Liver (tissue), 9 donors: ENCODE results near the gene ALKBH4. TPM values are rescaled to one million over a fixed set of nuclear protein-coding genes. Genes with fewer than 3 reads are reported as not detected.

Experiments used
- DNase-seq: peaks from one replicate; pipeline ENCODE4 v3.0.0-alpha.2; 2017; ENCODE audit warnings: low spot score
- H3K27ac ChIP-seq, 2 donors: one replicate each; pipeline ENCODE4 v1.7.0; 2013; ENCODE audit warnings: inconsistent platforms in 2 of 2, low read length in 2 of 2, control low read depth in 1 of 2, low read depth in 1 of 2, mild to moderate bottlenecking in 1 of 2
- H3K27me3 ChIP-seq, 4 donors: one replicate each; pipeline versions ENCODE4 v1.6.1 to v1.7.0; 2013; ENCODE audit warnings: low read length in 3 of 4, inconsistent platforms in 1 of 4, mild to moderate bottlenecking in 1 of 4, moderate library complexity in 1 of 4; ENCODE audit not compliant: control insufficient read depth in 4 of 4, insufficient read depth in 4 of 4
- H3K36me3 ChIP-seq, 4 donors: one replicate each; pipeline versions ENCODE4 v1.6.1 to v1.7.0; 2013; ENCODE audit warnings: low read length in 3 of 4, mild to moderate bottlenecking in 3 of 4, low read depth in 1 of 4, moderate library complexity in 1 of 4; ENCODE audit not compliant: control insufficient read depth in 4 of 4, insufficient read depth in 3 of 4
- H3K4me1 ChIP-seq, 4 donors: one replicate each; pipeline versions ENCODE4 v1.6.1 to v1.7.0; 2013; ENCODE audit warnings: low read length in 3 of 4, mild to moderate bottlenecking in 3 of 4, moderate library complexity in 1 of 4; ENCODE audit not compliant: control insufficient read depth in 4 of 4, insufficient read depth in 4 of 4
- H3K4me3 ChIP-seq, 3 donors: one replicate each; pipeline versions ENCODE4 v1.6.1 to v1.7.0; 2013; ENCODE audit warnings: low read length in 3 of 3, control low read depth in 1 of 3, low read depth in 1 of 3, mild to moderate bottlenecking in 1 of 3
- H3K9ac ChIP-seq, 2 donors: one replicate each; pipeline ENCODE4 v1.7.0; 2013; ENCODE audit warnings: low read length in 2 of 2, mild to moderate bottlenecking in 2 of 2, moderate library complexity in 2 of 2, control low read depth in 1 of 2, low read depth in 1 of 2
- H3K9me3 ChIP-seq, 4 donors: one replicate each; pipeline versions ENCODE4 v1.6.1 to v1.7.0; 2013; ENCODE audit warnings: low read length in 3 of 4; ENCODE audit not compliant: control insufficient read depth in 4 of 4
- EGR1 ChIP-seq, 2 donors: IDR thresholded peaks; 2 replicates each; pipeline ENCODE4 v1.6.1; 2016 to 2018; ENCODE audit warnings: antibody characterized with exemption in 2 of 2, low read depth in 2 of 2
- FOXA1 ChIP-seq: IDR thresholded peaks from 2 replicates; pipeline ENCODE4 v1.6.1; 2016; ENCODE audit warnings: antibody characterized with exemption
- FOXA2 ChIP-seq: IDR thresholded peaks from 2 replicates; pipeline ENCODE4 v1.6.1; 2016; ENCODE audit warnings: antibody characterized with exemption
- GABPA ChIP-seq, 2 donors: IDR thresholded peaks in 1 of 2; conservative IDR thresholded peaks in 1 of 2; 2 replicates each; pipeline ENCODE4 v1.6.1; 2016; ENCODE audit warnings: antibody characterized with exemption in 2 of 2, mild to moderate bottlenecking in 1 of 2, moderate library complexity in 1 of 2
- HNF4A ChIP-seq, 2 donors: conservative IDR thresholded peaks; 2 replicates each; pipeline ENCODE4 v1.6.1; 2016; ENCODE audit warnings: antibody characterized with exemption in 2 of 2, mild to moderate bottlenecking in 2 of 2
- HNF4G ChIP-seq: IDR thresholded peaks from 2 replicates; pipeline ENCODE4 v1.6.1; 2016; ENCODE audit warnings: antibody characterized with exemption
- JUND ChIP-seq, 2 donors: IDR thresholded peaks; 2 replicates each; pipeline ENCODE4 v1.6.1; 2016; ENCODE audit warnings: antibody characterized with exemption in 2 of 2
- NR2F2 ChIP-seq: IDR thresholded peaks from 2 replicates; pipeline ENCODE4 v1.6.1; 2016; ENCODE audit warnings: antibody characterized with exemption
- RAD21 ChIP-seq, 2 donors: IDR thresholded peaks; 2 replicates each; pipeline ENCODE4 v1.6.1; 2016; ENCODE audit warnings: antibody characterized with exemption in 2 of 2, mild to moderate bottlenecking in 2 of 2
- SP1 ChIP-seq: IDR thresholded peaks from 2 replicates; pipeline ENCODE4 v1.6.1; 2018; ENCODE audit warnings: antibody characterized with exemption, mild to moderate bottlenecking
- TAF1 ChIP-seq: conservative IDR thresholded peaks from 2 replicates; pipeline ENCODE4 v1.6.1; 2016; ENCODE audit warnings: antibody characterized with exemption, mild to moderate bottlenecking
- YY1 ChIP-seq: IDR thresholded peaks from 2 replicates; pipeline ENCODE4 v1.6.1; 2016; ENCODE audit warnings: antibody characterized with exemption, mild to moderate bottlenecking
- WGBS: extraction: QIAGEN DNeasy Blood & Tissue Kit; methylation state at CpG from one replicate; pipeline ENCODE4 v1.1.7; 2013; 5-methylcytosine and 5-hydroxymethylcytosine counted together
- polyA plus RNA-seq, 2 donors: library from polyadenylated mRNA; stranded (reverse) in 1 of 2; unstranded in 1 of 2; fragments of 200-250 nt in 1 of 2; fragments of >200 nt in 1 of 2; fragmentation: Nextera tagmentation in 1 of 2; extraction: Ambion mirVana in 1 of 2; gene quantifications; one replicate each; pipeline versions ENCODE4 v1.2.1 to v1.2.3, GENCODE V29; 2013 to 2015
- total RNA-seq, 2 donors: library from RNA; depleted of rRNA; stranded (reverse); fragments of >200 nt; gene quantifications; one replicate each; pipeline ENCODE4 v1.2.3, GENCODE V29; 2014
- TF ChIP-seq, protein P1 (sequence below): IDR thresholded peaks from 2 replicates; pipeline ENCODE4 v1.6.1; 2016; ENCODE audit warnings: antibody characterized with exemption
- TF ChIP-seq, protein P2 (sequence below): IDR thresholded peaks from 2 replicates; pipeline ENCODE4 v1.6.1; 2016; ENCODE audit warnings: antibody characterized with exemption
- TF ChIP-seq, protein P3 (sequence below): fragments of 150-350 bp; IDR thresholded peaks from 2 replicates; pipeline ENCODE4 v1.5.1; 2017; ENCODE audit warnings: improper control_type of control experiment, low read depth, low read length; ENCODE audit not compliant: missing input control
- TF ChIP-seq, protein P4 (sequence below): IDR thresholded peaks from 2 replicates; pipeline ENCODE4 v1.6.1; 2016; ENCODE audit warnings: antibody characterized with exemption
- TF ChIP-seq, protein P5 (sequence below): IDR thresholded peaks from 2 replicates; pipeline ENCODE4 v1.6.1; 2016; ENCODE audit warnings: antibody characterized with exemption, mild to moderate bottlenecking
- donor health status: healthy.
- donor health status: healthy.
- donor health status: healthy.
- donor health status: healthy.
- donor health status: healthy.

The ALKBH4 gene
- total and polyA plus RNA-seq, 4 donors = 5.7 to 8.7 (median 6.9) TPM

DNA sequence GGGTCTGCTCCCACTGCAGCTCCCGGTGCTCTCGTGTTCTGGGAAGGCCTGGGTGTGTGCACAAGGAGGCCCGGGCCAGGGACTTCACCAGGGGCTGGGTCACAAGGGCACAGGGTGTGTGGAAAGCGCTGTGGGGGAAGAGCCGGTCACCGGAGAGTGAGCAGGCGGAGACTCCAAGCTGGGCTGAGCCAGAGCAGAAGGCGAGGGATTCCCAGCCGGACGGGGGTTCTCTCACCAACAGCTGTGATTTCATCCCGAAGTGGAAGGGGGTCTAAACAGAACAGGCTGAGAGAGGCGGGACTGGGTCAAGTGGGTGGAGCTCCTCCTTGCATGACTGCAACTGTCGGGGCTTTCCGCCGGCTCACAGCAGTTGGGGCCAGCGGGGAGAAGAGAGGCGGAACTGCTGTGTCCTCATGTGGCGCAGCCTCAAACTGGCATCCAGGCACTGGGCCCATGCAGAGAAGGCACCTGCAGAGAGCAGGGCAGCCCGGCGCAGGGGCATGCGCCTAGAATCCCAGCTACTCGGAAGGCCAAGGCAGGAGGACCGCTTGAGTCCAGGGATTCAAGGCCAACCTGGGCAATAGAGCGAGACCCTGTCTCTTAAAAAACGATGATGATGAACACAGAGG, 38.9 kb downstream of the ALKBH4 start:
- Histone ChIP-seq H3K36me3 (peaks cover 2 to 32% (median 11%) of the 10 kb centered on the region in 4 donors), H3K9me3 (no peaks in the 10 kb centered on the region), H3K4me3 (no peak overlapping the region), H3K9ac (no peak overlapping the region), H3K27me3 (no peaks in the 10 kb centered on the region), H3K4me1 (no peaks in the 10 kb centered on the region), H3K27ac (peak overlapping the region; percentile 70 to 77)
- DNase-seq = peak; percentile 59
- 78% methylated on average over 25 of the region's 25 CpGs for WGBS
- TF ChIP-seq NR2F2 (no peak), YY1 (no peak)
- TF ChIP-seq, protein P1, sequence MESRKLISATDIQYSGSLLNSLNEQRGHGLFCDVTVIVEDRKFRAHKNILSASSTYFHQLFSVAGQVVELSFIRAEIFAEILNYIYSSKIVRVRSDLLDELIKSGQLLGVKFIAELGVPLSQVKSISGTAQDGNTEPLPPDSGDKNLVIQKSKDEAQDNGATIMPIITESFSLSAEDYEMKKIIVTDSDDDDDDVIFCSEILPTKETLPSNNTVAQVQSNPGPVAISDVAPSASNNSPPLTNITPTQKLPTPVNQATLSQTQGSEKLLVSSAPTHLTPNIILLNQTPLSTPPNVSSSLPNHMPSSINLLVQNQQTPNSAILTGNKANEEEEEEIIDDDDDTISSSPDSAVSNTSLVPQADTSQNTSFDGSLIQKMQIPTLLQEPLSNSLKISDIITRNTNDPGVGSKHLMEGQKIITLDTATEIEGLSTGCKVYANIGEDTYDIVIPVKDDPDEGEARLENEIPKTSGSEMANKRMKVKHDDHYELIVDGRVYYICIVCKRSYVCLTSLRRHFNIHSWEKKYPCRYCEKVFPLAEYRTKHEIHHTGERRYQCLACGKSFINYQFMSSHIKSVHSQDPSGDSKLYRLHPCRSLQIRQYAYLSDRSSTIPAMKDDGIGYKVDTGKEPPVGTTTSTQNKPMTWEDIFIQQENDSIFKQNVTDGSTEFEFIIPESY = no peak

DNA sequence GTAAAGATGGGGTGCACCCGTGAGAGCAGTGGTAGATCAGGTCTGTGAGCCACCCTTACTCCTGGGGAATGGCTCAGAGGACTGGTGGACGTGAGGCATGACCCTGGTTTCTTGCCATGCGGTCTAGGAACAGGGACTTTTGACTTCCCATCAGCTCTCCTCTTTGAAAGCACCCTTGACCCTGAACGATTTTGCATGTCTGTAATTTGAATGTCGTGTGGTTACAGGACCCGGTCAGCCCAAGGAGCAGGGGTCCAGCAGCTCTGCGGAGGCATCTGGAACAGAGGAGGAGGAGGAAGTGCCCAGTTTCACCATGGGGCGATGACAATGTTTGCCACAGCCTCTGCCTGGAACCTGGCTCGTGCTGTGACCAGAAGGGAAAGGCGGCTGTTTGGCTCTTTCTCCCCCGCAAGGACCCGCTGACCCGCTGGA, 39.9 kb downstream of the ALKBH4 start:
- peaks cover 2 to 39% (median 12%) of the 10 kb centered on the region in 4 donors for H3K36me3 ChIP-seq
- DNase-seq = no peak
- 83% methylated on average over 13 of the region's 13 CpGs for WGBS
- peak overlapping the region; percentile 70 to 77 for H3K27ac ChIP-seq
- H3K4me3 ChIP-seq = no peak overlapping the region
- TF ChIP-seq SP1 (no peak), FOXA1 (no peak), JUND (IDR thresholded peaks at IDR 0.05) (no peak), HNF4A (conservative IDR thresholded peaks at IDR 0.05) (no peak), GABPA (IDR thresholded peaks at IDR 0.05 in 1 of 2, conservative IDR thresholded peaks at IDR 0.05 in 1 of 2) (no peak), YY1 (no peak), FOXA2 (no peak), NR2F2 (no peak), HNF4G (no peak), TAF1 (no peak), EGR1 (IDR thresholded peaks at IDR 0.05; ENCODE audit: low read depth in 2 of 2) (no peak), RAD21 (IDR thresholded peaks at IDR 0.05) (no peak)
- TF ChIP-seq, protein P2, sequence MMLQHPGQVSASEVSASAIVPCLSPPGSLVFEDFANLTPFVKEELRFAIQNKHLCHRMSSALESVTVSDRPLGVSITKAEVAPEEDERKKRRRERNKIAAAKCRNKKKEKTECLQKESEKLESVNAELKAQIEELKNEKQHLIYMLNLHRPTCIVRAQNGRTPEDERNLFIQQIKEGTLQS = no peak
- TF ChIP-seq, protein P3, sequence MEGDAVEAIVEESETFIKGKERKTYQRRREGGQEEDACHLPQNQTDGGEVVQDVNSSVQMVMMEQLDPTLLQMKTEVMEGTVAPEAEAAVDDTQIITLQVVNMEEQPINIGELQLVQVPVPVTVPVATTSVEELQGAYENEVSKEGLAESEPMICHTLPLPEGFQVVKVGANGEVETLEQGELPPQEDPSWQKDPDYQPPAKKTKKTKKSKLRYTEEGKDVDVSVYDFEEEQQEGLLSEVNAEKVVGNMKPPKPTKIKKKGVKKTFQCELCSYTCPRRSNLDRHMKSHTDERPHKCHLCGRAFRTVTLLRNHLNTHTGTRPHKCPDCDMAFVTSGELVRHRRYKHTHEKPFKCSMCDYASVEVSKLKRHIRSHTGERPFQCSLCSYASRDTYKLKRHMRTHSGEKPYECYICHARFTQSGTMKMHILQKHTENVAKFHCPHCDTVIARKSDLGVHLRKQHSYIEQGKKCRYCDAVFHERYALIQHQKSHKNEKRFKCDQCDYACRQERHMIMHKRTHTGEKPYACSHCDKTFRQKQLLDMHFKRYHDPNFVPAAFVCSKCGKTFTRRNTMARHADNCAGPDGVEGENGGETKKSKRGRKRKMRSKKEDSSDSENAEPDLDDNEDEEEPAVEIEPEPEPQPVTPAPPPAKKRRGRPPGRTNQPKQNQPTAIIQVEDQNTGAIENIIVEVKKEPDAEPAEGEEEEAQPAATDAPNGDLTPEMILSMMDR = no peak
- TF ChIP-seq, protein P4, sequence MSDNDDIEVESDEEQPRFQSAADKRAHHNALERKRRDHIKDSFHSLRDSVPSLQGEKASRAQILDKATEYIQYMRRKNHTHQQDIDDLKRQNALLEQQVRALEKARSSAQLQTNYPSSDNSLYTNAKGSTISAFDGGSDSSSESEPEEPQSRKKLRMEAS = no peak
- TF ChIP-seq, protein P1 = no peak
- TF ChIP-seq, protein P5, sequence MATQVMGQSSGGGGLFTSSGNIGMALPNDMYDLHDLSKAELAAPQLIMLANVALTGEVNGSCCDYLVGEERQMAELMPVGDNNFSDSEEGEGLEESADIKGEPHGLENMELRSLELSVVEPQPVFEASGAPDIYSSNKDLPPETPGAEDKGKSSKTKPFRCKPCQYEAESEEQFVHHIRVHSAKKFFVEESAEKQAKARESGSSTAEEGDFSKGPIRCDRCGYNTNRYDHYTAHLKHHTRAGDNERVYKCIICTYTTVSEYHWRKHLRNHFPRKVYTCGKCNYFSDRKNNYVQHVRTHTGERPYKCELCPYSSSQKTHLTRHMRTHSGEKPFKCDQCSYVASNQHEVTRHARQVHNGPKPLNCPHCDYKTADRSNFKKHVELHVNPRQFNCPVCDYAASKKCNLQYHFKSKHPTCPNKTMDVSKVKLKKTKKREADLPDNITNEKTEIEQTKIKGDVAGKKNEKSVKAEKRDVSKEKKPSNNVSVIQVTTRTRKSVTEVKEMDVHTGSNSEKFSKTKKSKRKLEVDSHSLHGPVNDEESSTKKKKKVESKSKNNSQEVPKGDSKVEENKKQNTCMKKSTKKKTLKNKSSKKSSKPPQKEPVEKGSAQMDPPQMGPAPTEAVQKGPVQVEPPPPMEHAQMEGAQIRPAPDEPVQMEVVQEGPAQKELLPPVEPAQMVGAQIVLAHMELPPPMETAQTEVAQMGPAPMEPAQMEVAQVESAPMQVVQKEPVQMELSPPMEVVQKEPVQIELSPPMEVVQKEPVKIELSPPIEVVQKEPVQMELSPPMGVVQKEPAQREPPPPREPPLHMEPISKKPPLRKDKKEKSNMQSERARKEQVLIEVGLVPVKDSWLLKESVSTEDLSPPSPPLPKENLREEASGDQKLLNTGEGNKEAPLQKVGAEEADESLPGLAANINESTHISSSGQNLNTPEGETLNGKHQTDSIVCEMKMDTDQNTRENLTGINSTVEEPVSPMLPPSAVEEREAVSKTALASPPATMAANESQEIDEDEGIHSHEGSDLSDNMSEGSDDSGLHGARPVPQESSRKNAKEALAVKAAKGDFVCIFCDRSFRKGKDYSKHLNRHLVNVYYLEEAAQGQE = no peak
- H3K27me3 ChIP-seq = no peaks in the 10 kb centered on the region
- H3K9me3 ChIP-seq = no peaks in the 10 kb centered on the region
- H3K9ac ChIP-seq = no peak overlapping the region
- no peaks in the 10 kb centered on the region for H3K4me1 ChIP-seq
